Right lobe of liver (tissue), 6 donors: ENCODE measurements around the gene MYNN. TPM values are rescaled to one million over a fixed set of nuclear protein-coding genes. Genes with fewer than 3 reads are reported as not detected.

Experiments used
- ATAC-seq, 4 donors: fragments of 200-7000 bp; cut with Tn5 transposase; one replicate each; pipeline ENCODE4 v1.9.1; 2020; ENCODE audit warnings: mild to moderate bottlenecking in 4 of 4, moderate library complexity in 4 of 4
- DNase-seq, 3 donors: peaks; one replicate each; pipeline ENCODE4 v3.0.0-alpha.2; 2020
- H3K27ac ChIP-seq, 3 donors: fragments of 200-600 bp; one replicate each; pipeline ENCODE4 v1.8.0; 2022
- H3K27me3 ChIP-seq, 2 donors: fragments of 200-600 bp; one replicate each; pipeline ENCODE4 v1.8.0; 2022
- H3K36me3 ChIP-seq, 4 donors: fragments of 200-600 bp; sonication (generic) in 1 of 4; one replicate each; pipeline versions ENCODE4 v1.5.1 to v1.8.0; 2017 to 2022; ENCODE audit warnings: control low read depth in 1 of 4
- H3K4me1 ChIP-seq, 4 donors: fragments of 200-600 bp; sonication (generic) in 1 of 4; one replicate each; pipeline versions ENCODE4 v1.5.1 to v1.8.0; 2017 to 2022; ENCODE audit warnings: control low read depth in 1 of 4
- H3K4me3 ChIP-seq, 3 donors: fragments of 200-600 bp; one replicate each; pipeline ENCODE4 v1.8.0; 2022
- H3K9me3 ChIP-seq, 4 donors: fragments of 200-600 bp; sonication (generic) in 1 of 4; one replicate each; pipeline versions ENCODE4 v1.5.1 to v1.8.0; 2017 to 2022; ENCODE audit warnings: control low read depth in 1 of 4
- POLR2A ChIP-seq: fragments of 450-650 bp; IDR thresholded peaks from one replicate; pipeline ENCODE4 v1.6.1; 2017; ENCODE audit warnings: antibody characterized with exemption, mild to moderate bottlenecking
- WGBS: methylation state at CpG from one replicate; pipeline ENCODE4 v1.1.6; 2018; ENCODE audit warnings: low coverage, low lambda C conversion rate; ENCODE audit not compliant: insufficient coverage; ENCODE audit errors: missing lambda C conversion rate; 5-methylcytosine and 5-hydroxymethylcytosine counted together
- intact Hi-C, 2 donors: fragments of 100-400 bp; cut with DNase I; formaldehyde crosslinking; loops; one replicate each; pipeline versions ENCODE4 v1.11.2 to v1.14.1; 2022
- total RNA-seq, 6 experiments: library from RNA; depleted of rRNA in 2 of 6; stranded (reverse); fragments of >200 nt in 2 of 6; fragmentation: NEBNext Ultra II Directional in 3 of 6; extraction: Animal tissue kit (Norgen Biotek cat#: 25700) in 3 of 6; gene quantifications; one replicate each; pipeline versions ENCODE4 v1.1.0 to v1.2.4, GENCODE V29; 2016 to 2023
- TF ChIP-seq, protein P1 (sequence below), 4 donors: fragments of 200-600 bp in 3 of 4; fragments of 450-650 bp in 1 of 4; IDR thresholded peaks; one replicate each; pipeline versions ENCODE4 v1.5.1 to v1.8.0; 2016 to 2022; ENCODE audit warnings: antibody characterized with exemption in 4 of 4, mild to moderate bottlenecking in 2 of 4
- donor health status: DM: no; HTN: yes; CAD: no.
- donor health status: DM: no; HTN: no; CAD: no.
- donor health status: DM: no; HTN: no; CAD: no.
- donor health status: DM: no; HTN: yes; CAD: no.
- donor health status: DM: no; HTN: yes; CAD: no.

Gene MYNN
- total RNA-seq, 6 experiments from 2014 or later = 5.6 to 6.7 (median 5.9) TPM

DNA sequence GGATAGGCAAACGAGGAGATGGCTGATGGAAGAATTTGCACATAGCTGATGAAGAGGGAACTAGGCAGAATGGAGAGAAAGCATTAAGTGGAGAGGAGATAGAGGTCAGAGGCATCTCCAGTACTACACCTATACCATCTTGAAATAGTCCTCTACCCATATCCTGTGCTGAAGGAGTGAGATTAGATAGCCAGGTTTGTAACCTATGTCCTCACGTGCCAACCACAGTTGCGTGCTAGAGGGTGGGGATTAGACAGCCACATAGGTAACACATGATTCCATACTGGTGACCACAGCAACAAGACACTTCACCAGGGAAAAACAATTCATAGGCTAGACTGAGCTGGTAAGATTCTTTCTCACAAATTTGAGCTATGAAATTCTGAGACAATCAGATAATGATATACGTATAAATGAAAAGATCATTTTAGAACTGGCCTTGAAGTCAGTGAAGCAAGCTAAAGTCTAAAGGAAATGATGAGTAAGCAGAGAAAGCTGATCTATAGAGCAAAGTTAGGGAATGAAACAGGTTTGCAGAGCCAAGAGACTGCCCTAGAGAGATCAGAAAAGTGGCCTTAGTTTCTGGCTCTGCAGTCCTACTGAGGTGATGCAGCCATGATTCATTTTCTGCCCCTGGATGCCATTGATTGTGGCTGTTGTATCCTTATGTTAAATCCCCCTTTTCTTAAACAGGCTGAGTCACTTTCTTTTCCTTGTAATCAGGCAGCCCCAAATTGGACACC is 17.7 kb downstream of the MYNN start:
- Histone ChIP-seq H3K27ac (no peak overlapping the region), H3K4me3 (no peak overlapping the region), H3K27me3 (no peaks in the 10 kb centered on the region), H3K4me1 (no peaks in the 10 kb centered on the region), H3K36me3 (peaks cover 0 to 17% (median 6%) of the 10 kb centered on the region in 4 donors), H3K9me3 (no peaks in the 10 kb centered on the region)
- intact Hi-C loops = no loop called here
- ATAC-seq = no peak
- no peak for TF ChIP-seq POLR2A
- TF ChIP-seq, protein P1, sequence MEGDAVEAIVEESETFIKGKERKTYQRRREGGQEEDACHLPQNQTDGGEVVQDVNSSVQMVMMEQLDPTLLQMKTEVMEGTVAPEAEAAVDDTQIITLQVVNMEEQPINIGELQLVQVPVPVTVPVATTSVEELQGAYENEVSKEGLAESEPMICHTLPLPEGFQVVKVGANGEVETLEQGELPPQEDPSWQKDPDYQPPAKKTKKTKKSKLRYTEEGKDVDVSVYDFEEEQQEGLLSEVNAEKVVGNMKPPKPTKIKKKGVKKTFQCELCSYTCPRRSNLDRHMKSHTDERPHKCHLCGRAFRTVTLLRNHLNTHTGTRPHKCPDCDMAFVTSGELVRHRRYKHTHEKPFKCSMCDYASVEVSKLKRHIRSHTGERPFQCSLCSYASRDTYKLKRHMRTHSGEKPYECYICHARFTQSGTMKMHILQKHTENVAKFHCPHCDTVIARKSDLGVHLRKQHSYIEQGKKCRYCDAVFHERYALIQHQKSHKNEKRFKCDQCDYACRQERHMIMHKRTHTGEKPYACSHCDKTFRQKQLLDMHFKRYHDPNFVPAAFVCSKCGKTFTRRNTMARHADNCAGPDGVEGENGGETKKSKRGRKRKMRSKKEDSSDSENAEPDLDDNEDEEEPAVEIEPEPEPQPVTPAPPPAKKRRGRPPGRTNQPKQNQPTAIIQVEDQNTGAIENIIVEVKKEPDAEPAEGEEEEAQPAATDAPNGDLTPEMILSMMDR (IDR thresholded peaks at IDR 0.05) = no peak
- no peak for DNase-seq
- 95% methylated on average over 4 of the region's 4 CpGs for WGBS

DNA sequence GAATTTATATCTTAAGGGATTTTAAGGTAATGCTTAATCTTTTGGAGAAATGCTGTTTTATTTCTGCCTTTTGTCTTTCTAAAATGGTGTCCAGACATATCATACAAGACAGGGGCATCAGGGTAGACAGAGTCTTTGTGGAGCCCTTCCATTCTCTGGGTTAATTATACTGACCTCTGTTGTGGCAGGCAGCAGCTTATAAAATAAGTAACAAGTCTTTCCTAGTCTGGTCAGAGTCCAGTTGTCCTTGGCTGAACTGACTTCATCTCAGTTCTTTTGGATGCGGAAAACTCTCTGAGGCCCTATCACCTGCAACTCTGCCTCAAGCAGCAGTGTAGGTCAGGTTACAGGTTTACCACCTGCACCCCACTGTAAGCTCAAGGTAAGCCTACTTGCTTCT is 19.2 kb downstream of the MYNN start:
- Histone ChIP-seq H3K9me3 (no peaks in the 10 kb centered on the region), H3K4me3 (no peak overlapping the region), H3K36me3 (peaks cover 0 to 8% (median 0%) of the 10 kb centered on the region in 4 donors), H3K27ac (no peak overlapping the region), H3K27me3 (no peaks in the 10 kb centered on the region), H3K4me1 (no peaks in the 10 kb centered on the region)
- DNase-seq (no peak), ATAC-seq (no peak)
- no peak for TF ChIP-seq POLR2A
- TF ChIP-seq, protein P1 (IDR thresholded peaks at IDR 0.05) = no peak
- no CpG with 5 or more reads among the region's 1 CpG for WGBS
- intact Hi-C loops = no loop called here

DNA sequence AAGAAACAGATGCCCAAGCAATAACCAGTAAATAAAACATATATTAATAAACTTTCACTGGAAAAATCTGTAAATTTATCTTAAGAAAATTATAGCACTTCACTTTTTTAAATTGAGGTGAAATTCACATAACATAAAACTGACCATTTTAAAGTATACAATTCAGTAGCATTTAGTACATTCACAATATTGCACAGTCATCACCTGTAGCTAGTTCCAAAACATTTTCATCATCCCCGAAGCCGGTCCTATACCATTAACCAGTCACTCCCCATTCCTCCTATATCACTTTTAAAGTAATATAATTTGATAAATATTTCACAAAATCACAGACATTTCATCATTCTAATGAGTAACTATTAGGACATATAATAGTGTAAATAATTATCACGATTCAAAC is 31.5 kb downstream of the MYNN start:
- DNase-seq (no peak), ATAC-seq (no peak)
- WGBS = 78% methylated on average over 3 of the region's 3 CpGs
- Histone ChIP-seq H3K9me3 (no peaks in the 10 kb centered on the region), H3K36me3 (no peaks in the 10 kb centered on the region), H3K27me3 (no peaks in the 10 kb centered on the region), H3K27ac (no peak overlapping the region), H3K4me3 (no peak overlapping the region), H3K4me1 (no peaks in the 10 kb centered on the region)
- TF ChIP-seq POLR2A = no peak
- TF ChIP-seq, protein P1 (IDR thresholded peaks at IDR 0.05) = no peak
- intact Hi-C loops = no loop called here

DNA sequence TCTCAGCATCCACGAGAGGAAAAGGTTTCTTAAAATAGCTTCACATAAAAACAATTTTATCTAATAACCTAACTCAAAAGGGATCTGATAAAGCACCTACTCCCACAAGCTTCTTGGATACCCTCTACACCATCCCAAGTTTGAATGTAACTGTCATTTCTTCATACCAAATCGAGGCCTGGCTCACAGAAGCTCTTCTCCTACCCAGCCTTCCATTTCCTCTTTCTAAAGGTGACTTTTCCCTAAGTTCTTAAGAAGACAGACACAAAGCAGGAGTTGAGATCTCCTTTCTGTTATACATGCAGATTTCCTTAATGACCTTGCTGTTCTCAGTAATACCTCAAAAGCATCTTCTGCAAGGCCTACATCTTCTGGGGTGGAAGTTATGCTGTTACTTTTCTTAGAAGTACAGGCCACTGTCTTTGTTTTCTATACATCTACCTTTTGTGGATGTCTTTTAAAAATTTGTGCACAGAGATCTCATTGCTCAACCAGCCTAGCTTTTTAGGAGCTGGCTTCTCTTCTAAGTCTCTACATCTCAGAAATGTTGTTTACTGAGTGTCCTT is 36.1 kb downstream of the MYNN start:
- DNase-seq = no peak
- no peak for ATAC-seq
- peaks cover 0 to 8% (median 0%) of the 10 kb centered on the region in 4 donors for H3K4me1 ChIP-seq
- H3K36me3 ChIP-seq = no peaks in the 10 kb centered on the region
- TF ChIP-seq POLR2A = no peak
- TF ChIP-seq, protein P1 (IDR thresholded peaks at IDR 0.05) = no peak
- intact Hi-C loops = no loop called here
- H3K9me3 ChIP-seq = no peaks in the 10 kb centered on the region
- no peak overlapping the region for H3K27ac ChIP-seq
- no peaks in the 10 kb centered on the region for H3K27me3 ChIP-seq
- 29% methylated on average over 2 of the region's 2 CpGs for WGBS
- H3K4me3 ChIP-seq = no peak overlapping the region
